Right kidney (tissue), 1 donor: ENCODE results near the gene NOL6.
"Not testable (repeated sequence)": the region's sequence is repeated elsewhere in the genome, so short reads cannot be mapped to it uniquely, and the experiment has no call there.

Experiments
- DNase-seq: peaks from one replicate; pipeline ENCODE4 v3.0.0-alpha.2; 2016

Gene NOL6

DNA sequence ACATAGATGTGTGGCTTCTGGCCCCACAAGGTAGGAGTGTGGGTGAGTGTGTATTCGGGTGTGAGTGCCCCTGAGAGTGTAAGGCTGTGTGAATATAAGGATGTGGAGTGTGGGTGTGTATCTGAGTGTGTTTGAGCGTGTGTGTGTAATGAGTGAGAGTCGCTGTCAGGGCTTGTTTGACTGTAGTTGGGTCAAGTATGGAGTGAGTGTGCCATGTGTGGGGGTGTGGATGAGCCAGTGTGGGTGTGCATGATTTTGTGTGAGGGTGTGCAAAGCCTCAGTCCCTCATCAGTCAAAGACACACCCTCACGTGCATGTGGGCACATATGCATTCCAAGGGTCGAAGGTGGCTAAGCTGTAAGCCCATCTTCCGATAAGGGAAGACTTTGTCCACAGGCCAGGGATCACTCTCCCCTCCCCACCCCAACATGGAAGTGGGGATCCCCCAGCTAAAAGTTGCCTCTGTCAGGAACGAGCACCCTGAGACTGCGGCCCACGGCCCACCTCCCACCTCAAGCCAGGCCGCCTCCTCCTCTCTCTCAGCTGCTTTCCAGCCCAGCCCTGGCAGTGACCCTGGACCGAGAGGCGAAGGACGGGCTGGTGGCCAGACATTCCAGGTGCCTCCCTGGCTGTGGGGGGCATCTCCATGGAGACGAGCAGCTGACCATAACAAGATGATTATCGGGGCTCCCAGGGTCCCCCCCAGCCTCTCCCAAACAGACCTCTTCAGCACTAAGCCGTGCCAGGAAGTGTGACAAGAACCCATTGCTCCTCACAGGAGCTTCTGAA lies 39.2 kb downstream of the NOL6 start:
- DNase-seq: no peak

DNA sequence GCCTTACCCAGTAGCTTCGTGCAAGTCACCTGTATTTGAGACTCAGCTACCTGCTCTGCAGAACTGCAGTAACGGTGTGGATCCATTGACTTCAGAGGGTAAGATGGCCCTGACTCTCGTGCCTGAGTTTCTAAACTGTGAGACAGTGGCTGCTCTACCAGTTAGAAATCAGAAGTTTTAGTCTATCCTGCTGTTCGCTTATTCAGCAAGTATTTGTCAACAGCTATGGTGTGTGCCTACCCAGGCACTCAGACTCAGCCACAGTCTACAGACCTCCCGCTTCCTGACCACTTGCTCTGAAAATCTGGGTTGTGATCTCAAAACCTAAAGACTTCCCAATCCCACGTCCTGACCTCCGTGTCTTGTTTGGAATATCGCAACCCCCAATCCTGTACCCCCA lies 39.9 kb downstream of the NOL6 start:
- DNase-seq: no peak

DNA sequence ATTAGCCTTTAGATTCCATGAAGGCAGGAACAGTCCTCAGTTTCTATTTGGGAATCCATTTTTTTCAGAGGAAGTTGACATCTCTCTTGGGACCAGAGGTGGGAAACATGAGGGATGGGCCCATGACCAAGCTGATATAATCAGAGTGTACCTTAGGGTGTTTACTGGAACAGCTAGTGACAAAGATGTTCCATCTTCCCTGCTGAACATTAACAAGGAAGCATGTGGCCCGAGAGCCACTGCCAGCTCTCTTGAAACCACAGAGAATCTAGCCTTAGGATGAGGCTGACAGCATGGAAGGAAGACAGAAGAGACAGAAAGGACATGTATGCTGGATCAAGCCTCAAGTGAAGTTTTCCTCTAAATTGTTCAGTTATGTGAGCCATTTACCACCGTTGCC lies 42.3 kb downstream of the NOL6 start:
- no peak for DNase-seq

DNA sequence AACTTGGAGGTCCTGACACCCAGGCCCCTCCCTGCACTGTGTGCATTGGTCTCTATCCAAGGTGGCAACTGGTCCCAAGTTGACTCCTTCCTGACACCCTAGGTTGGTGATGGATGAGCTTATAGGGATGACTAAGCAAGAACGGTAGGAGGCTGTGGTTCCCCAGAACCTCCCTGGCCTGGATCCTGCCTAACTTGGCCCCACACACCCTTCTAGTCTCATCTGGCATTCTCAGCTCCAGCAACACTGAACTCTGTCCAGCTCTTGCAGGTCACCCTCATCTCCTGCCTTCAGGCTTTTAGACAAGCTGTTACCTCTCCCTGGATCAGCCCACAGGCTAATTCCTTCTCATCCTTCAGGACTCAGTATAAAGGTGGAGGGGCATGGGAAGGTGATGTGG lies 42.8 kb downstream of the NOL6 start:
- no peak for DNase-seq

DNA sequence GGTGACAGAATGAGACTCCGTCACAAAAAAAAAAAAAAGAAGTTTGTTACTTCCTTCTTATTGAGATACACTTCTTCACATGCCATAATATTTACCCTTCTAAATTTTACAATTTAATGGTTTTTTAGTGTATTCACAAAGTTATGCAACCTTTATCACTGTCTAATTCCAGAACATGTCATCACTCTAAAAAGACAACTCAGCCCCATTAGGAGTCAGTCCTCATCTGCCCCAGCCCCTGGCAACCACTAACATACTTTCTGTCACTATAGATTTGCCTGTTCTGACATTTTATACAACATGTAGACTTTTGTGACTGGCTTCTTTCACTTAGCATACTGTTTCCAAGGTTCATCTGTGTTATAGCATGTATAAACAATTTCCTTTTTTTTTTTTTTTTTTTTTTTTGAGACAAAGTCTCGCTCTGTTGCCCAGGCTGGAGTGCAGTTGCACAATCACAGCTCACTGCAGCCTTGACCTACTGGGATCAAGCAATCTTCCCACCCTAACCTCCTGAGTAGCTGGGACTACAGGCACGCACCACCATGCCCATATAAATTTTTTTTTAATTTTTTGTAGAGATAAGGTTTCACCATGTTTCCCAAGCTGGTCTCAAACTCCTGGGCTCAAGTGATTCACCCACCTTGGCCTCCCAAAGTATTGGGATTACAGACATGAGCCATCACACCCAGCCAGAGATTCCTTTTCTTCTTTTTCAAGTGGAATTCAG lies 44.3 kb downstream of the NOL6 start:
- DNase-seq: no peak

DNA sequence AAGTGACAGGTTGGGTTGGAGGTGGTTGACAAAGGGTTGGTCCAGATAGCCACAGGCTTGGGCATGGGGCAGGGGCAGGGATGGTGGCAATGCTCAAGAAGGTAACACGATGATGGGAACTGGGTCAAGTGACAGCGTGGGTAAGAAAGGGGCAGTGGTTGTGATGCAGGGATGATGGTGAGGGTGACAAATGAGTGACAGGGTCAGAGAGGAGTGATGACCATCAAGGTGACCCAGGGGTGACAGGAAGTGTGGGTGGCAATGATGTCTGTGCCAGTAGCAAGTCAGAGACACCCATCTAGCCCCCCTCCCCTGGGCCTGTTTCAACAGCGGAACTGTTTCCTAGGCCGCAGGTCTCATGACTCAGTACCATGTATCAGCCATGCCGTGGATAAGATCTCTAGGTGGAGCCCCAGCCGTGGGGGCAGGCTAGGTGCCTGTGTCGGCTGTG lies 46.9 kb downstream of the NOL6 start:
- no peak for DNase-seq

DNA sequence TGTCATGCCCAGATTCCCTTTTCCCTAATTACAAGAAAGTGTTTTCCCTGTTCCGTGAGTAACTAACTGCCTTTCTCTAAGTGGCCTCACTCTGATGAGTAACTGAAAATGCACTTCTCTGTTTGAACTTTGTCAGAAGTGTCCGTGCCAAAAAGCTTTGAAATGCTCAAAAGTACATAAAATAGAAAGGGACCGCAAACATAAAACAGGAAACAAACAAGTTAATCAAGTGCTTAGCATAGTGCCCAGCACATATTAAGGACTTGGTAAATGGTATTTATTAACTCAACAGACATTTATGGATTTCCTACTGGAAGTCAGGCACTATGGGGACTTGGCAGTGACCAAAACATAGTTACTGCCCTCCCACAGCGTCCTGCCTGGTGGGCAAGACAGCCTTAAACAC lies 48.6 kb downstream of the NOL6 start:
- DNase-seq: no peak

DNA sequence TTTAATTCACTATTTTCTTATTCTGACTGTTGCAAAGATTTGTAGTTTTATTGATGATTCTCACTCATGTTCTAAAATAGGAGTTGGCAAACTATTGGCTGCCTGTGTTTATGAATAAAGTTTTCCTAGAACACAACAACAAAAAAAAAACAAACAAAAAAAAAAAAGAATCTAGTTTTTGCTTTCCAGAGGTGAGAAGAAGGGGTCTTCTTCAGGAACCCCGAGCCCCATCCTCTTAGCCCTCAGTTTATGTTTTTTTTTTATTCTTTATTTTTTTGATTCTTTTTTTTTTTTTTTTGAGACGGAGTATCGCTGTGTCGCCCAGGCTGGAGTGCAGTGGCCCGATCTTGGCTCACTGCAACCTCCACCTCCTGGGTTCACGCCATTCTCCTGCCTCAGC lies 49.2 kb downstream of the NOL6 start:
- not testable (repeated sequence) for DNase-seq

DNA sequence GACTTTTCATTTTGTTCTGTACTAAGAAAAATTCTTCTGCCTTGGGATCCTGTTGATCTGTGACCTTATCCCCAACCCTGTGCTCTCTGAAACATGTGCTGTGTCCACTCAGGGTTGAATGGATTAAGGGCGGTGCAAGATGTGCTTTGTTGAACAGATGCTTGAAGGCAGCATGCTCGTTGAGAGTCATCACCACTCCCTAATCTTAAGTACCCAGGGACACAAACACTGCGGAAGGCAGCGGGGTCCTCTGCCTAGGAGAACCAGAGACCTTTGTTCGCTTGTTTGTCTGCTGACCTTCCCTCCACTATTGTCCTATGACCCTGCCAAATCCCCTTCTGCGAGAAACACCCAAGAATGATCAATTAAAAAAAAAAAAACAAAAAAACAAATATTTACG lies 49.7 kb downstream of the NOL6 start:
- not testable (repeated sequence) for DNase-seq

DNA sequence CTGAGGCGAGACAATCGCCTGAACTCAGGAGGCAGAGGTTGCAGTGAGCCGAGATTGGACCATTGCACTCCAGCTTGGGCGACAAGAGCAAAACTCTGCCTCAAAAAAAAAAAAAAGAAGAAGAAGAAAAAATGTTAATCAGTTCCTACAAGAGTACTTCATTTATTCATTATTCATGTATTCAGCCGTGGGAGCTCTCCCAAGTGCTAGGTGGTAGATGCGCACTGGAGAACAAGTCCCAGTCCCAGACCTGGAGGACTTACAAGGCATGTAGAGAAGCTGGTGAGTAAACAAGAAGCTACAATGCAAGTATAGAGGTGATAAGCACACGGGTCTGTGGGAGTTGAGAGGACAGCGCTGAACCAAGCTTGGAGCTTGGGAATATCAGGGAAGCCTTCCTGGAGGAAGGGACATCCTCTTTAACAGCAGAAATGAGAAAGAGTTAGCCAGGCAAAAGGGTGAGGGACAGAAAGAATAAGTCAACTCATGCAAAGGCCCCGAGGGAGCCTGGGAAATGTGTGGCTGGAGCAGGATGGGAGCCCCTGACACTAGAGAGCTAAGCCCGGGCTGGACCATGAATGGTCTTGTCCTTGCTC lies 53.9 kb downstream of the NOL6 start:
- no peak for DNase-seq

DNA sequence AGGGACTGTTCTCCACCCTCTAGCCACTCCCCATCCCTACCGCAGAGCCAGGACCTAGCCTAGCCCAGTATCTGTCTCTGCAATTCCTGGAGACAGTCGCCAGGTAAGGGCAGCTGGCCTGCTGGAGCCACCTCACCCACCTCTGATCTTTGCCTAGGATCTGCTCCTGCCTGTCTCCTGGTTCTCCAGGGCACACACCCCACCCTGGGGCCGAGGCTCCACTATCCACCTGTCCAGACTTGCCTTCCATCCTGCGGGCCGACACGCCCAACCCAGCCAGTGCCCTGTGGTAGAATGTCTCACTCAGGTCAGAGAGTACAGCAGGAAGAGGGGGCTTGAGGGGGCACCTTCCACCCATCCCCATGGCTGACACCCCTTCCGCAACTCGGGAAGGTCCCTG lies 55.6 kb downstream of the NOL6 start:
- DNase-seq: no peak

DNA sequence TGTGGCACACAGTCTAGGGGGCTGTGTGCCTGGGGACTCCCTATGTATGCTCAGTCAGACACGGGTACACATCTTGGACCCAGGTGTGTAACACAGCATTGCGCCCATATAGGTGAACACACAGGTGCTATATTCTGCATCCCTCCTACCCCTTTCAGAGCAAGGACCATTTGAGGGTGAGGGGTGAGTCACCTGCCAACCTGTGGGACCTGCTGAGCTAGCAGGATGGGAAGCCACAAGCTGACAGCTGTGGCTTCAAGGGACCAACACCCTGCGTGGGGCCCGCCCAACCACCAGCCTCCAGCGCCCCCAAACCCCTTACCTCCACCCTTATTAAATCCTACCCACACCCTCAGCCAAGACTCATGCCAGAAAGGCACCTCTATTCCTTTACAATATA lies 56.7 kb downstream of the NOL6 start:
- DNase-seq: no peak

DNA sequence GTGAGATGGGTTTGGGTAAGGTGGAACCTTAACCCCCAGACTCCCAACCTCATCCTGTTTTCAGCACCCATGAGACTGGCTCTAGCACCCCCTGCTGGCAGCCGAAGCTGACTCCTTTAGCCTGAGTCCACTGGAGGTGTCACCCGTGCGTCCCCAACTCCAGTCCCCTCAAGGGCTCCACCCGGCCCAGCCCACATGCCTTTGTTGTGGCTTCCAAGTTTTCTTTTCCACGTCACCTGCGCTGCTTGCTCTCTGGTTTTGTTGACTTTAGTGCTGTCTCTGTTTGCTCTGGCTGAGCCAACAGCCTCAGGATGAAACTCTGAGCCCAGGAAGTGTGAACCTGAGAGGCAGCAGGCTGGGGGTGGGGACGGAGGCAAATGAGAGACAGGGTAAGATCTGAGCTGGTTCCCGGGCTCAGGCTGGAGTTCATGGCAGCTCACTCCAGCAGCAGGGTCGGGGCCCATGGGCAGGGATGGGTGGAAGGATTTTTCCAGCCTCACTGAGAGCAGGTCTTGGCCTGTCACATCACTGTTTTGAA lies 58.2 kb downstream of the NOL6 start:
- DNase-seq: no peak

DNA sequence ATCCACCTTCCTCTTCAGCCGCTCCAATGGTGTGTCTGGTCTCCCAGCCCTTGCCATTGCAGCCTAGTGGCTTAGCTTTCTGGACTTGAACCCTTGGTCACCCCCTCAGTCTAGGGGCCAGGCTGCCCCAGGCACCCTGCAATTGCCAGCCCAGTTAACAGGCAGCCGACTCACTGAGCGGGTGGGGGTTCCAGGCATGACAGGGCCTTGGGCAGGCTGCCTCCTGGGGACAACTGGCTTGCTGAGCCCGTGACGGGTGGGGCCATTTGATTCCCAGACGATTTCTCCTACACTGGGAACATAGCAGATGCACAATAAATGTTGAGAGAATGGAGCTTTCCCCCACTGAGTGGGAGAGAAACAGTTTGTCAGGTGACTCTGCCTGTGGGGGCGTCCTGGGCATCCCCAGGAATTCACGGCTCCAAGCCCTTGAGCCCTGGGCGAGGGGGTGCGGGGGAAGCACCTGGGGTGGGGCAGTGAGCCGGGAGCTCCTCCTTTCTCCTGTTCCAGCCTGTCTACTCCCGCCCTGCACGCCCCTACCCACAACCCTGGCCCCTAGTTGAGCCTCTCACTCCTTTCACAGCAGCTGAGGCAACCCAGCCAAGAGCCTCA lies 58.7 kb downstream of the NOL6 start:
- DNase-seq: no peak

DNA sequence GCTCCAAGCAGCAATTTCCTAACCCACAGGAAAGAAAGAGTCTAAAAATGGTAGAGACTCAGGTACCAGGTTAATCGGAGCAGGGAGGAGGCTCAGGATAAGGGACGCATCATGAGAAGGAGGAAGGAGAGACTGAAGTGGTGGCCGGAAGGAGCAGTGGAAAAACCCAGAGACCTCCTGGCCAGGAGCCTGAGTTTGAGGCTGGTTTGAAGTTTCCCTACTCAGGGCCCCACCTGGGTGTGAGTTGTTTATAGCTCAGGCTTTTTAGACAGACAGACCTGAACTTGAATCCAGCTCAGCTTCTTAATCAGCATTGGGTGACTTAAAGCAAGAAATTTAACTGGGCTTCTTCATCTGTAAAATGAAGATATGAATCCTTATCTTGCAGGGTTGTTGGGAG lies 59.5 kb downstream of the NOL6 start:
- no peak for DNase-seq
